Measurements from ENCODE around the gene LPCAT3. TPM values are rescaled to one million over a fixed set of nuclear protein-coding genes. Genes with fewer than 3 reads are reported as not detected.

Gene LPCAT3
- total RNA-seq, 1 experiment from 2014 or later, result 45.8 TPM

DNA sequence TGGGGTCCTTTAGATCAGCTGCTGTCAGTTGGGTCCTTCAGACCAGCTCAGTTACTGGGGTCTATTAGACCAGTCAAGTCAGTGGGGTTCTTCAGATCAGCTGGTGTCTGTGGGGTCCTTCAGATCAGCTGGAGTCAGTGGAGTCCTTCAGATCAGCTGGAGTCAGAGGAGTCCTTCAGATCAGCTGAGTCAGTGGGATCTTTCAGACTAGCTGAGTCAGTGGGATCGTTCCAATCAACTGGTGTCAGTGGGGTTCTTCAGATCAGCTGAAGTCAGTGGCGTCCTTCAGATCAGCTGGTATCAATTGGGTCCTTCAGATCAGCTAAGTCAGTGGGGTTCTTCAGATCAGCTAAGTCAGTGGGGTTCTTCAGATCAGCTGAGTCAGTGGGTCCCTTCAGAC lies 14.7 kb upstream of the LPCAT3 start:
- no peak overlapping the region for H3K4me3 ChIP-seq (replicated peaks in 1 of 2; ENCODE audit: low read depth in 1 of 2, low read length in 2 of 2)
- no peaks in the 10 kb centered on the region for H3K9me3 ChIP-seq (ENCODE audit: control insufficient read depth in 1 of 2, insufficient read depth in 1 of 2, low read depth in 1 of 2, low read length in 2 of 2)
- H3K79me2 ChIP-seq (ENCODE audit: insufficient read depth, low read length), result no peaks in the 10 kb centered on the region
- ChIA-PET CTCF (interaction anchor here (1.1 kb wide), 1 partner anchor 15 kb away, joined by 3 read pairs; the partner anchor contains the start of gene LPCAT3), RAD21 (ENCODE audit: low non-redundant PET in 1 of 2, low total read pairs in 2 of 2, uncharacterized antibody in 2 of 2, unreplicated experiment in 2 of 2) (no interaction called here), POLR2A (no interaction called here)
- TF ChIP-seq CBX3 (IDR thresholded peaks at IDR 0.05; ENCODE audit: low read depth) (no peak), ELF1 (IDR thresholded peaks at IDR 0.05; ENCODE audit: borderline replicate concordance, low read depth) (no peak), EZH2phosphoT487 (IDR thresholded peaks at IDR 0.05; ENCODE audit: borderline replicate concordance) (no peak), JUND (IDR thresholded peaks at IDR 0.05) (no peak), POLR2A (IDR thresholded peaks at IDR 0.05; ENCODE audit: borderline replicate concordance, extremely low read depth, insufficient read depth, insufficient read length) (no peak)
- TF ChIP-seq, protein P1, sequence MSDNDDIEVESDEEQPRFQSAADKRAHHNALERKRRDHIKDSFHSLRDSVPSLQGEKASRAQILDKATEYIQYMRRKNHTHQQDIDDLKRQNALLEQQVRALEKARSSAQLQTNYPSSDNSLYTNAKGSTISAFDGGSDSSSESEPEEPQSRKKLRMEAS (IDR thresholded peaks at IDR 0.05), result no peak
- no TSS peak for BruUV-seq (replicated peaks)
- DNase-seq (ENCODE audit: low read depth, low spot score) (no peak), ATAC-seq (no peak)
- H3K4me2 ChIP-seq (ENCODE audit: low read length), result no peak overlapping the region
- no peaks in the 10 kb centered on the region for H3K27me3 ChIP-seq (ENCODE audit: insufficient read depth, low read length)
- no peaks in the 10 kb centered on the region for H3K9me2 ChIP-seq (ENCODE audit: insufficient read depth)
- no peaks in the 10 kb centered on the region for H4K20me1 ChIP-seq (ENCODE audit: insufficient read depth)
- no peaks in the 10 kb centered on the region for H3K4me1 ChIP-seq (ENCODE audit: control insufficient read depth in 1 of 2, insufficient read depth in 2 of 2, low read length in 2 of 2)
- intact Hi-C loops (cut with micrococcal nuclease), result no loop called here
- no peaks in the 10 kb centered on the region for H3K36me3 ChIP-seq (ENCODE audit: control insufficient read depth in 1 of 2, insufficient read depth in 2 of 2, low read length in 2 of 2)
- H2AFZ ChIP-seq (ENCODE audit: low read depth, low read length, poor library complexity, severe bottlenecking), result no peak overlapping the region
- no peak overlapping the region for H3K9ac ChIP-seq (ENCODE audit: low read length)
- no peak overlapping the region for H3K27ac ChIP-seq (ENCODE audit: low read depth, low read length)

DNA sequence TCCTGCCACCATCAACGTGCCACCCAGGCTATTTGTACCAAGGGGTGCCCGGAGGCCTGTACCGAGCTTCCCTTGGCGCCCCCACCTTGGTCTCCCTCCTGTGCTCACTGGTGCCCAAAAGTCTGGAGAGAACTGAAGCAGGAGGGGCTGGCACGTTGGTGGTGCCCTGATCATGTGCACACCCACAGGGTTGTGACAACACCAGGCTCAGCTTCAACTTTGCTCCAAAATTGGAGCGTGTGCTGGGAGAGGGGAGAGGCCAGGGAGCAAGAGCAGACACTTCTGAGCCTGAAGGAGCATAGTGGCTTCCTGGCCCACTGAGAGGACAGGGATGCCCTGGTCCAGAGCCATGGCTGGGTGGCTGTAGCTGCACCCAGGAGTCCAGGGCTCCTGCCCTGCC lies 13.0 kb upstream of the LPCAT3 start:
- Histone ChIP-seq H3K9me3 (ENCODE audit: control insufficient read depth in 1 of 2, insufficient read depth in 1 of 2, low read depth in 1 of 2, low read length in 2 of 2) (no peaks in the 10 kb centered on the region), H3K36me3 (ENCODE audit: control insufficient read depth in 1 of 2, insufficient read depth in 2 of 2, low read length in 2 of 2) (no peaks in the 10 kb centered on the region), H3K4me1 (ENCODE audit: control insufficient read depth in 1 of 2, insufficient read depth in 2 of 2, low read length in 2 of 2) (no peaks in the 10 kb centered on the region), H3K9ac (ENCODE audit: low read length) (no peak overlapping the region), H3K4me3 (replicated peaks in 1 of 2; ENCODE audit: low read depth in 1 of 2, low read length in 2 of 2) (no peak overlapping the region), H3K9me2 (ENCODE audit: insufficient read depth) (no peaks in the 10 kb centered on the region), H4K20me1 (ENCODE audit: insufficient read depth) (no peaks in the 10 kb centered on the region), H3K79me2 (ENCODE audit: insufficient read depth, low read length) (no peaks in the 10 kb centered on the region), H3K27ac (ENCODE audit: low read depth, low read length) (no peak overlapping the region), H3K4me2 (ENCODE audit: low read length) (no peak overlapping the region), H3K27me3 (ENCODE audit: insufficient read depth, low read length) (no peaks in the 10 kb centered on the region), H2AFZ (ENCODE audit: low read depth, low read length, poor library complexity, severe bottlenecking) (no peak overlapping the region)
- CTCF ChIA-PET, result no interaction called here
- BruUV-seq (replicated peaks), result no TSS peak
- DNase-seq (ENCODE audit: low read depth, low spot score) (no peak), ATAC-seq (no peak)
- intact Hi-C loops (cut with micrococcal nuclease), result no loop called here
- POLR2A ChIA-PET, result no interaction called here
- RAD21 ChIA-PET (ENCODE audit: low non-redundant PET in 1 of 2, low total read pairs in 2 of 2, uncharacterized antibody in 2 of 2, unreplicated experiment in 2 of 2), result no interaction called here
- TF ChIP-seq, protein P2, sequence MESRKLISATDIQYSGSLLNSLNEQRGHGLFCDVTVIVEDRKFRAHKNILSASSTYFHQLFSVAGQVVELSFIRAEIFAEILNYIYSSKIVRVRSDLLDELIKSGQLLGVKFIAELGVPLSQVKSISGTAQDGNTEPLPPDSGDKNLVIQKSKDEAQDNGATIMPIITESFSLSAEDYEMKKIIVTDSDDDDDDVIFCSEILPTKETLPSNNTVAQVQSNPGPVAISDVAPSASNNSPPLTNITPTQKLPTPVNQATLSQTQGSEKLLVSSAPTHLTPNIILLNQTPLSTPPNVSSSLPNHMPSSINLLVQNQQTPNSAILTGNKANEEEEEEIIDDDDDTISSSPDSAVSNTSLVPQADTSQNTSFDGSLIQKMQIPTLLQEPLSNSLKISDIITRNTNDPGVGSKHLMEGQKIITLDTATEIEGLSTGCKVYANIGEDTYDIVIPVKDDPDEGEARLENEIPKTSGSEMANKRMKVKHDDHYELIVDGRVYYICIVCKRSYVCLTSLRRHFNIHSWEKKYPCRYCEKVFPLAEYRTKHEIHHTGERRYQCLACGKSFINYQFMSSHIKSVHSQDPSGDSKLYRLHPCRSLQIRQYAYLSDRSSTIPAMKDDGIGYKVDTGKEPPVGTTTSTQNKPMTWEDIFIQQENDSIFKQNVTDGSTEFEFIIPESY (IDR thresholded peaks at IDR 0.05; ENCODE audit: extremely low read depth, insufficient replicate concordance, low read length), result no peak
- TF ChIP-seq YY1 (IDR thresholded peaks at IDR 0.05; ENCODE audit: extremely low read depth, insufficient replicate concordance, low read depth, low read length), result no peak
- TF ChIP-seq EGR1 (IDR thresholded peaks at IDR 0.05; ENCODE audit: low read depth), result no peak
- no peak for TF ChIP-seq SIN3A (IDR thresholded peaks at IDR 0.05; ENCODE audit: low read depth)
- TF ChIP-seq SP1 (IDR thresholded peaks at IDR 0.05; ENCODE audit: low read depth), result no peak
- no peak for TF ChIP-seq CBX3 (IDR thresholded peaks at IDR 0.05; ENCODE audit: low read depth)
- TF ChIP-seq RAD21 (IDR thresholded peaks at IDR 0.05; ENCODE audit: low read depth), result no peak
- TF ChIP-seq, protein P1 (IDR thresholded peaks at IDR 0.05), result no peak
- TF ChIP-seq JUND (IDR thresholded peaks at IDR 0.05), result no peak
- TF ChIP-seq EZH2 (IDR thresholded peaks at IDR 0.05), result no peak
- no peak for TF ChIP-seq EZH2phosphoT487 (IDR thresholded peaks at IDR 0.05; ENCODE audit: borderline replicate concordance)
- TF ChIP-seq, protein P3, sequence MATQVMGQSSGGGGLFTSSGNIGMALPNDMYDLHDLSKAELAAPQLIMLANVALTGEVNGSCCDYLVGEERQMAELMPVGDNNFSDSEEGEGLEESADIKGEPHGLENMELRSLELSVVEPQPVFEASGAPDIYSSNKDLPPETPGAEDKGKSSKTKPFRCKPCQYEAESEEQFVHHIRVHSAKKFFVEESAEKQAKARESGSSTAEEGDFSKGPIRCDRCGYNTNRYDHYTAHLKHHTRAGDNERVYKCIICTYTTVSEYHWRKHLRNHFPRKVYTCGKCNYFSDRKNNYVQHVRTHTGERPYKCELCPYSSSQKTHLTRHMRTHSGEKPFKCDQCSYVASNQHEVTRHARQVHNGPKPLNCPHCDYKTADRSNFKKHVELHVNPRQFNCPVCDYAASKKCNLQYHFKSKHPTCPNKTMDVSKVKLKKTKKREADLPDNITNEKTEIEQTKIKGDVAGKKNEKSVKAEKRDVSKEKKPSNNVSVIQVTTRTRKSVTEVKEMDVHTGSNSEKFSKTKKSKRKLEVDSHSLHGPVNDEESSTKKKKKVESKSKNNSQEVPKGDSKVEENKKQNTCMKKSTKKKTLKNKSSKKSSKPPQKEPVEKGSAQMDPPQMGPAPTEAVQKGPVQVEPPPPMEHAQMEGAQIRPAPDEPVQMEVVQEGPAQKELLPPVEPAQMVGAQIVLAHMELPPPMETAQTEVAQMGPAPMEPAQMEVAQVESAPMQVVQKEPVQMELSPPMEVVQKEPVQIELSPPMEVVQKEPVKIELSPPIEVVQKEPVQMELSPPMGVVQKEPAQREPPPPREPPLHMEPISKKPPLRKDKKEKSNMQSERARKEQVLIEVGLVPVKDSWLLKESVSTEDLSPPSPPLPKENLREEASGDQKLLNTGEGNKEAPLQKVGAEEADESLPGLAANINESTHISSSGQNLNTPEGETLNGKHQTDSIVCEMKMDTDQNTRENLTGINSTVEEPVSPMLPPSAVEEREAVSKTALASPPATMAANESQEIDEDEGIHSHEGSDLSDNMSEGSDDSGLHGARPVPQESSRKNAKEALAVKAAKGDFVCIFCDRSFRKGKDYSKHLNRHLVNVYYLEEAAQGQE (IDR thresholded peaks at IDR 0.05; ENCODE audit: low read depth), result no peak
- TF ChIP-seq ELF1 (IDR thresholded peaks at IDR 0.05; ENCODE audit: borderline replicate concordance, low read depth), result no peak
- no peak for TF ChIP-seq FOSL1 (IDR thresholded peaks at IDR 0.05; ENCODE audit: low read depth)
- TF ChIP-seq SRF (IDR thresholded peaks at IDR 0.05; ENCODE audit: low read depth), result no peak

All from HCT116 (cell line).